HG03469 (cell line): ENCODE data around the gene RBM10.

ENCODE experiments used
- ATAC-seq: cut with Tn5 transposase; IDR thresholded peaks from one replicate; pipeline ENCODE4 v1.9.1; 2021; ENCODE audit warnings: mild to moderate bottlenecking, moderate library complexity, moderate number of reproducible peaks; ENCODE audit not compliant: unreplicated experiment

Gene RBM10

DNA sequence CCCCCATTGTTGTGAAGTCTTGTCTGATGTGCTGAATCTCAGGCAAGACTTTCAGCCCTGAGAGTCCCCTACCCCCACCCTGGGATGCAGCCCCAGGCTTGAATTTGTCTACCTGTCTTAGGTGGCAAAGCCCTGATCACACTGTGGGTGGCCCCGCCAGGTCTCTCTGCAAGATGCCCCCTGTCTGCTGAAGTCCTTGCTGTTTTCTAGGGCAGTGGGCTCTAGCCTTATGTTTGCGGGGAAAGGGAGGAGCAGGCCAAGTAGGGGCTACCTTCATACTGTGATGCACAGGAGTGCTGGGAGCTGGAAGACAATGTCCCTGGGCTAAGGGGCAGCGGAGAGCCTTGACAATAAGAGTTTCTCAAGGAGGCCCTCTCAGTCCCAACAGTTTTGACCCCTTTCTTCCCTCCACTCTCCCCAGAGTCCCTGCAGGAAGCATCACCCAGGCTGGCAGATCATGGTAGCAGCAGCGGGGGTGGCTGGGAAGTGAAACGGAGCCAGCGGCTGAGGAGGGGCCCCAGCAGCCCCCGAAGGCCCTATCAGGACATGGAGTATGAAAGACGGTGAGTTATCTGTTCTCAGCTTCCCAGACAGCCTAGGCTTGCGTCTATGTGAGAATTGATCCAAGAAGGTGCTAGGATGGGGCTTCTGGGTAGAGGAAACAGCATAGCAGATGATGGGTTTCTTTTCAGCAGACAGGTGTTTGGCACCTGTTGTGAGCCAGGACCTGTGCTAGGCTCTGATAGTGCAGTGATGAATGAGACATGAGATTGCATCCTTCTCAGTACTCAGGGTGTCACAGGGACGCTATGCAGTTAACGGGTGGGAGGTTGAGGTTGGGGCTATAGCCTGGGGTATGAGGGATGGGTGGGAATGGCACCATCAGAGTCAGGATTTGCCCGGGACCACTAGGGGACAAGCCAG lies 2.2 kb downstream of the RBM10 start:
- ATAC-seq: no peak

DNA sequence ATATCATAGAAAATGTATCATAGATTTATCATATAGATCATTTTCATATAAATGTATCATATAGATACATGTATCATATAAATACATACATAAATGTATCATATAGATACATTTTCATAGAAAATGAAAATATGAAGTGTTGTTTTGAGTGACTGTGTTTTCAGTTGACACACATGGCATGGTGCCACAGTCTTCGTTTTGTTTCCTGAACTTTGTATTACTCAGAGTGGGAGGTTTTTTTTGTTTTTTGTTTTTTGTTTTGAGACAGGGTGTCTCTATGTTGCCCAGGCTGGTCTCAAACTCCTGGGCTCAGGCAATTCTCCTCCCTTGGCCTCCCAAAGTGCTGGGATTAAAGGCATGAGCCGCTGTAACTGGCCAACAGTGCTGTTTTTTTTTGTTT lies 3.9 kb downstream of the RBM10 start:
- ATAC-seq: no peak

DNA sequence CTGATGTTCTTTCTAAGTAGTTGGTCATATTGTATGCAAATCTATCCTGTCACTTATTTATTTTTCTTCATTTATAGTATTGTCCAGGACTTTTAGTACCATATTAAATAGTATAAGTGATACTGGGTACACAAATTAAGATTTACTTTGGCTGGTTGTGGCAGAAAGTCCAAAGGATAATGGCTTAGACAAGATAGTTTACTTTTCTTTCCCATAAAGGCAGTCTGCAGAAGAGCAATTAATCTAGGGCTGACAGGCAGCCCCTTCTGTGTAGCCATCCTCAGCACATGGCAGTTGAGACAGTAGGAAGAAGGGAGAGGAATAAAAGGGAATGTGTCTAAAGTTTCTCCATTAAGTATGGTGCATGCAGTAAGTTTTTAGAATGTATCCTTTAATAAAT lies 6.4 kb downstream of the RBM10 start:
- ATAC-seq: no peak

DNA sequence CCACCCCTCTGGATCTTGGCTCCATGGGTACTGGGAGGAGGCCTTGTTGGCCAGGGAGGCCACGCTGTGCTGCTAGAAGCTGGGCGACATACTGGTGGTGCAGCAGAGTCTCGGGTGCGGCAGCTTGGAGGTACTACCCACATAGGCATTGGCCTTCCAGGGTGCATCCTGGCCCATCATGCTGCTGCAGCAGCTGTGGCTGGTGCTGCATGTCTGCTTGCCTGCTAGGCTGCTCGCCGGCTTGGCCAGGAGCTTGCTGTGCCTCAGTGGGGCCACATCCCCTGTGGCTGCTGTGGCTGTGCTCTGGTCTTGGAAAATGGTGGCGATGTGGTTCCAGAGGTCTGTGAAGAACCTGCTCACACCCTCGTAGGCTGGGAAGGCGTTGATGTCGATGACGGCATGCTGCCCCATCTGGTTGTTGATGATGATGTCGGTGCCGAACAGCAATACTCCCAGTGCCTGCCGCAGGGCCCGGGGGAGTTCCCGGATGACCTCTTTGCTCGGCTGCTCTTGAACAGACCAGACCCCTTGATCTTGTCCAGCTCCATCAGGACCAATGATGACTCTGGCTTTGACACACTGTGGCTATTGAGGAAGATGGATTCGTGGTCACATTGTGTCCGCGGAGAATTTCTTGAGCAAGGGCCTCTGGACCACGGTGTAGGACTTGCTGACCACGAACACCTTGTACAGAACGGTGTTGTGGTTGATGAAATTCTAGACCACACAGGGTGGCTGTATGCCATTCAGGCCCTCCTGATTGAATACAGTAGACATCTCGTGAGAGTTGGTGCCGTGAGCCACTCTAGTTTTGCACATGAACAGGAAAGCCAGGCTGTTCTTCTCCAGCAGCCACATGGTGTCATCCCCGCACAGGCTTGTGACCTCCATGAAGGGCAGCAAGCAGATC lies 11.8 kb downstream of the RBM10 start:
- no peak for ATAC-seq

DNA sequence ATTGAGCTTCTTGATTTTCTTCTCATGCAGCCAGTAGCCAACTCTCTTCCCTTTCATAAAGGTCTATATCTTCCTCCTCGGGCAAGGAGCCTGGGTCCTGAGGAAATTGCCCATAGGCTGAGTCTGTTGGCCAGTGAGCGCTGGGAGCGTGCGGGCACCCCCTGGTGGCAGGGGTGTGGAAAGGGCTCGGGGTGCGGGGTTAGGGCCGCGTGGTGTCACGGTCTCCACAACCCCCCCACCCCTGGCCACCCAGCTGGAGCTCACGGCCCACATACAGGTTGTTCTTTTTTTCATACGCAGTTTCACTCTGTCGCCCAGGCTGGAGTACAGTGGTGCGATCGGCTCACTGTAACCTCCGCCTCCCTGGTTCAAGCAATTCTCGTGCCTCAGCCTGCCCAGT lies 13.1 kb downstream of the RBM10 start:
- ATAC-seq: no peak

DNA sequence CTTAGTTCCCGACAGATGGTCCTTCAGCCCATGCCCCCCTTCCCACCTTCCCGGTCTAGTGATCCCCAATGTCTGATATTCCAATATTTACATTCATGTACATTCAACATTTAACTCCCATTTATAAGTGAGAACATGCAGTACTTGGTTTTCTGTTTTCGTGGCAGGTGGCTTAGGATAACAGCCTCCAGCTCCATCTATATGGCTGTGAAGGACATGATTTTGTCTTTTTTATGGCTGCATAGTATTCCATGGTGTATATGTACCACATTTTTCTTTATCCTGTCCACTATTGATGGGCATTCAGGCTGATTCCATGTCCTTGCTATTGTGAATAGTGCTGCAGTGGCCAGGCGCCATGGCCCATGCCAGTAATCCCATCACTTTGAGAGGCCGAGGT lies 13.8 kb downstream of the RBM10 start:
- ATAC-seq: no peak

DNA sequence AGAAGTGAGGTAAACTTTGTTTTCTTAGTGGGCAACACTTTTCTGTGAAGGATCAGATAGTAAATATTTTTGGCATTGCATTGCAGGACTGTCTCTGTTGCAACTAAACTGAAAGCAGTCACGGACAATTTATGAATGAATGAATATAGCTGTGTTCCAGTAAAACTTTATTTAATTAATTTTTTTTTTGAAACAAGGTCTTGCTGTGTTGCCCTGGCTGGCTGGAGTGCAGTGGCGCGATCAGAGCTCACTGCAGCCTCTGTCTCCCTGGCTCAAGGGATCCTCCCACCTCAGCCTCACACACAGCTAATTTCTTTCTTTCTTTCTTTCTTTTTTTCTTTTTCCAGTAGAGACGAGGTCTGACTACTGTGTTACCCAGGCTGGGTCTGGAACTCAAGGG lies 15.8 kb downstream of the RBM10 start:
- no peak for ATAC-seq

DNA sequence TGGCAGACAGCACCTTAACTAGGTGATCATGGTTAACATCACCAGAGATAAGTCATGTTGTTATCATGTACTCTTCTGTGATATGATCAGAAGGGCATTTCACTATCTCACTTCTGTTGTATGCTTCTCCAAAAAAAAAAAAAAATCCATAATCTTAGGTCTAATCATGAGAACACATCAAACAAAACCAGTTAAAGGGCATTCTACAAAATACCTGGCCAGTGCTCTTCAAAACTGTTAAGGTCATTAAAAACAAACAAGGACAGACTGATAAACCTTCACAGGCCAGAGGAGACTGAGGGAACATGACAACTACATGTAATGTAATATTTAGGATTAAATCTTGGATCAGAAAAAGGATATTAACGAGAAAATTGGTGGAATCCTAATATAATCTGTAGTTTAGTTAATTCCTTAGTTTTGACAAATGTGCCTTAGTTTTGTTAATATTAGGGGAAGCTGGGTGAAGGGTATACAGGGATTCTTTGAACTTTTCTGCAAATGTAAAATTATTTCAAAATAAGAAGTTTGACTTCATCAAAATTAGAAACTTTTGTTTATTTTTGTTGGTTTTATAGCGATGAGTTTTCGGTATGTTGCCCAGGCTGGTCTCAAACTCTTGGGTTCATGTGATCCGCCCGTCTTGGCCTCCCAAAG lies 18.0 kb downstream of the RBM10 start:
- ATAC-seq: no peak

DNA sequence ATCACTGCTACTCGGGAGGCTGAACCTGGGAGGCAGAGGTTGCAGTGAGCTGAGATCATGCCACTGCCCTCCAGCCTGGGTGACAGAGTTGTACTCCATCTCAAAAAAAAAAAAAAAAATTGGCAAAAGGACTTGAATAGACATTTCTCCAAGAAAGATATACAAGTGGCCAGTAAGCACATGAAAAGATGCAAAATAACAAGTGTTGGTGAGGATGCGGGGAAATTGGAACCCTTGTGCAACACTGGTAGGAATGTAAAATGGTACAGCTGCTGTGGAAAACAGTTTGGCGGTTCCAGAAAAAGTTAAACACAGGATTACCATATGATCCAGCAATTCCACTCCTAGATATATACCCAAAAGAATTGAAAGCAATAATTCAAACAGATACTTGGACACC lies 19.4 kb downstream of the RBM10 start:
- no peak for ATAC-seq

DNA sequence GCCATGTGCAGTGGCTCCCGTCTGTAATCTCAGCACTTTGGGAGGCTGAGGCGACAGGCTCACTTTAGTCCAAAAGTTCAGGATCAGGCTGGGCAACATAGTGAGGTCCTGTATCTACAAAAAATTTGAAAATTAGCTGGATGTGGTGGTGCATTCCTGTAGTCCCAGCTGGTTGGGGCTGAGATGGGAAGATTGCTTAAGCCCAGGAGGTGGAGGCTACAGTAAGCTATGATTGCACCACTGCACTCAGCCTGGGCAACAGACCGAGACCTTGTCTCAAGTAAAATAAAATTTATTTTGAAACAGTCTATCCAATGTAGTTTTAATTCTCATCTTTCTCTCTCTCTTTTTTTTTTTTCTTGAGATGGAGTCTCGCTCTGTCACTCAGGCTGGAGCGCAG lies 21.1 kb downstream of the RBM10 start:
- ATAC-seq: no peak

DNA sequence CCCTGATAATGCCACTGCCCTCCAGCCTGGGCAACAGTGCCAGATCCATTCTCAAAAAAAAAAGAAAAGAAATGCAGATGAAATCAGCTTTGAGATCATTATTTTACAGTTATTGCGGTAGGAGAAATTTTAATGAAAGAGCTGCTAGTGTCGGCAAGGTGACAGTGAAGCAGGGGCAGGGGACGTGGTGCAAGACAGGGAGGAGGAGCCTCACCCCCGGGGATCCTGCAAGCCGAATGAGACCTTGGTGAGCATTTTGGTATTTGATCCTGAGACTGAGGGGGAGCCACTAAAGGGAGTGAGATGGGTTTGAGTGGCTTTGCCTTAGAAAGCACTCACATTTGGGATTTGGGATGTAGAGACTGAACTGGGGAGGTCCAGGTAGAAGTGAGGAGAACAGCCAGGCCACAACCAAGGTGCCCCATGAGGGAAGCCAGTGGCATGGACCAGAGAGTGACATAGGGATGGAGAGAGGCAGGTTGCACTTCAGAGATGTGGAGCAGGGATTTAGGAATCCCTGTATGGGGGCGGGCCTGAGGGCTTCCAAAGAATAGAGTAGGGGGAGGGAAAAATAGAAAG lies 23.6 kb downstream of the RBM10 start:
- no peak for ATAC-seq

DNA sequence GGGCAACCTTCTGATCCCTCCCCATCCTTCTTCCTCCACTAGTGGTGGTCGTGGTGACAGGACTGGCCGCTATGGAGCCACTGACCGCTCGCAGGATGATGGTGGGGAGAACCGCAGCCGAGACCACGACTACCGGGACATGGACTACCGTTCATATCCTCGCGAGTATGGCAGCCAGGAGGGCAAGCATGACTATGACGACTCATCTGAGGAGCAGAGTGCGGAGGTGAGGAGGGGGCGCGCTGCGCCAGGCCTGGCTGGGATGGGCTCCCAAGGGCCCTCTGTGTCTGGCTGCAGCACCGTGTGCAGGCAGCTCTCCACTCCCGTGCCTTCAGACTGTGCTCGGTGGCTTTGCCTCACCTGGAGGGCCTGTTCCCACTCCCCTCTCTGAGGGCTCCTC lies 24.3 kb downstream of the RBM10 start:
- ATAC-seq: no peak

DNA sequence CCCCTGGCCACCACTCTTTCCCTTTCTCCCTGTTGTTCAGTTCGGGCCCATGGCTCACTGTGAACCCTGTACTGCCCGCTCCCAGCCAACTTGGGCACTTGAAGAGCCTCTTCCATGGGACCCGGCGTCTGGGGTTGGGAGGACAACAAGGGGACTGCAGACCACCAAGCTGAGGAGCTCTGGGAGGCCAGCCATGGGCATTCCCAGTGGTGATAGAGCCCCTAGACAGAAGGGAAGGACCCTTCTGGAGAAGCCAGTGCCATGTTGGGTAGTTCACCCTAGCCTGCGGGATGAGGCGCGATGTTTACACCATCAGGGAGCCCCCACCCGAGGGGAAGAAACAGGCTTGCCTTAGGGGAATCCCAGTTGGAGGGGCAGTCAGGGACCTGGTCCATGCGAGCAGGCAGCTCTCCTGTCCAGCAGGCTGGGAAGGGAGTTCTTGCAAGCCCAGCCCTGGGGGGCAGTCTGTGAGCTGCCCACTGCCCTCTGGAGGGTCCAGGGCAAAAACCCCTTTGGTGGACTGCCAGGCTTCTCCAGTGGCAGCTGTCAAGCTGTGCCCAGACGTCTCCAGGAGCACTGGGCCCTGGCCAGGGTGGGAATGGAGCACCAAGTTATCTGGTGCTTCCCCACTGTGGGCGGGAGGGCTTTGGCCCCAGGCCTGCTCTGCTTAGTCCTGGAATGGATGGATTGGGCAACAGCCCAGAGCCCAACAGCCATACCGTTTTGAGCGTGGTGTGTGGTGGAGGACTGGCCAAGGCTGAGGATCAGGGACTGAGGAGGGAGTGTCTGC lies 24.9 kb downstream of the RBM10 start:
- ATAC-seq: no peak

DNA sequence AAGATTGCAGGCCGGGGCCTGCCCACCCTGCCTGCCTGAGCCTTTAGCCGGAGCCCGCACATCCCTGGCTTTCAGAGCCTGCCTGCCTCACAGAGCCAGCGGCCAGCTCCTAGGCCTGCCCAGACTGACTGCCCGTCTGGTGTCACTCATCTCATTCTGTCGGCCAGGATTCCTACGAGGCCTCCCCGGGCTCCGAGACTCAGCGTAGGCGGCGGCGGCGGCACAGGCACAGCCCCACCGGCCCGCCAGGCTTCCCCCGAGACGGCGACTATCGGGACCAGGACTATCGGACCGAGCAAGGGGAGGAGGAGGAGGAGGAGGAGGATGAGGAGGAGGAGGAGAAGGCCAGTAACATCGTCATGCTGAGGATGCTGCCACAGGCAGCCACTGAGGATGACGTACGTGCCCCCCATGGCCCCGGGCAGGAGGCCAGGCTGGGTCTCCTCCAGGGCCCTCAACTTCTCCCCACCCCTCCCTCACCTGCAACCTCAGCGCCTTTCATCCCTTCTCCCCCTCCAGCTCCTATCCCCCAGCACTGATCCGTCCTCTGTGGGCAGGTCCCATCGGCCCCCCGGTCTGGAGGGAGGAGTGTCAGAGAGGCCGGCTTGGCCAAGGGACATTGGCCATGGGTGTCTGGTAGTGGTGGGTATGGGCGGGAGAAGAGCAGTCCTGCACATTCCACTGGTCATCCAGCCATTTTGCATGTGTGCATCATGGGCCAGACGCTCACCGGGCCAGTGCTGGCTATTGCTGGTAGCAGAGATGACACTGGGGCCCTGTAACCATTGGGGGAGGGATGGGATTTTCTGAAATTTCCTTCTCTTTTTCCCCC lies 26.1 kb downstream of the RBM10 start:
- no peak for ATAC-seq

DNA sequence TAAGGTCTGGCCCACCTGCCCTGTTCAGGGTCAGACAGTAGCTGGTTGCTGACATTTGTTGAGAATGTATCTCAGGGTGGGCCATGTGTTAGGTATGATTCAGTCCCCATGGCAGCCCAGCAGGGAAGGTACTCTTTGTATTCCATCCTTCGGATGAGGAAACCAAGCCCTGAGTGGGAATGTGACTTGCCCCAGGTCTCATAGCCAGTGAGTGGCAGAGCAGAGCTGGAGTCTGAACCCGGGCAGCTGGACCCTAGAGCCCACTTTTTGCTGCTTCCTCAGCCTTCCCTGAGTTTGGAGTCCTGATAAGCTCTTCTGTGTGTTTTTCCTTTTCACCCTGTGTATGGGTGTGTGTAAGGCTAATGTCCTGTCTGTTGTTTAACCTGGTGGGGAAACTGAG lies 27.0 kb downstream of the RBM10 start:
- ATAC-seq: no peak

DNA sequence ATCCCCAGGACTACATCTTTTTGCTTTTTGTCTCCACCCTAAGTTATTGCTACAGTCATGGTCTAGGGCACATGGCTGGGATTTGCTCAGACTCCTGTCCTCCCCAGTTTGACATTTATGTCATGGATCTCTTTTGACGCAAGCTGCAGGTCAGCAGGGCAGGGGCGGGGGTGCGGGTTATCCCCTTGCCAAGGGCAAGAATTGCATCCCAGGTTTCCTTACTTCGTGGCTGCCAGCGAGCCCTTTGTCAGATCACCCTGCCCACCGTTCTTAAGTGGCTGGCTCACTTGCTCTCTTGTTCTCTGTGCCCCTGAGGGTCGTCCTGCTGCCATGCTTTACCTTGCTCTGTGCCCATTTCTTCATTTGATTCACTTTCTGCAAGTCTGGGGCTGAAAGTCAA lies 27.5 kb downstream of the RBM10 start:
- no peak for ATAC-seq

DNA sequence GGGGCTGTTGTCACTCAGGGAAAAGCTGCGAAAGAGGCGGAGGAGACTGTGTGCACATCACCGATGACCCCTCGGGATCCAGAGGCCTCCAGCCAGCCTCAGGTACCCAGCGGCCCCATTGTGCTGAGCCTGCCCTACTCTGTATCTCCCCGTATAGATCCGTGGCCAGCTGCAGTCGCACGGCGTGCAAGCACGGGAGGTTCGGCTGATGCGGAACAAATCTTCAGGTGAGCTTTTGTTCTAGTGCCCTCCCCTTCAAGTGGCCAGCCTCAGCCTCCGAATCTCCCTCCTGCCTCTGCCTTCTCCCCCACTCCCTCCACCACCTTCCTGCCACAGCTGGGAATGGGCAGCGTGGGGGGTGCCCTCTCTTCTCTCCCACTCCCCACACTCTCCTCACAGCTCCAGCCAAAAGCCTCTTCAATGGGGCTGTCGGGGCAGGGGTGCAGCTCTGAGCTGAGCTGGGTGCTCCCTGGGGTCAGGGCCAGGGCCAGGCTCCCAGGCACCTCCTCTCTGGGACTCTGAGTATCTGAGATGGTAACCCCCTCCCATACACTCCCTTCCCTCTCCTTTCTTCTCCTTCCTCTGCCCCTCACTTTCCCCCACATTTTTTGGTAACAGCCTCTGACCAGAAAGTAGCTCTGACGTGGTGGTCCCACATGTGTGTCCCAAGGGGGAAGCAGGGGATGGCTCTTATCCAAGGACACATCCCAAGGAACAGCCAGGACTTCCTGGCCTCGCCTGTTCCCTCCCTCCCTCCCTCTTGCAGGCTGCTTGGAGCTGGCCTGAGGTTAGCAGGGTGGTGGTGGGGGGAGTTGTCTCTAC lies 28.2 kb downstream of the RBM10 start:
- no peak for ATAC-seq

DNA sequence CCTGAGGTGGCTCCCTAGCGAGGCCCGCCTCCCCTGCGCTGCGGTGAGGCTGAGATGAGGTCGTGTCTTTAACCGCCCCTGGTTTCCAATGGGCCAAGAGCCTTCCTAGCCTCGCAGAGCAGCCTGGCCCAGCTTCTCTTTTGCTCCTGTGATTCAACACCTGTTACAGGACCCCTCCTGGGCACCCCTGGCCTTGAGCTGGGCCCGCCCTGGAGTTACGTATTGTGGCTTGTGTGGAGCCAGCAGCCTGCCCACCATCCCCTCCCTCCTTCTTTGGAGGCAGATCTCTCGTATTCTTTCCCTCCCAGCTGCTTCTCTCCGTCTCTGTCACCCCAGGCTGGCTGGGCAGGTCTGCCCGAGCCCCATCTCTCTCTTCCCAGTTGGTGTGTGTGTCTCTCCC lies 29.4 kb downstream of the RBM10 start:
- ATAC-seq: no peak
